Uterus (tissue), 2 donors: ENCODE results near the gene RBMS1.

ENCODE experiments used
- CTCF ChIP-seq, 4 experiments: fragments of 200-600 bp in 2 of 4; fragments of 450-650 bp in 2 of 4; sonication (generic) in 2 of 4; IDR thresholded peaks; one replicate each; pipeline ENCODE4 v1.5.1; 2016 to 2019; ENCODE audit warnings: antibody characterized with exemption in 4 of 4, mild to moderate bottlenecking in 2 of 4, moderate library complexity in 1 of 4
- POLR2A ChIP-seq, 2 donors: fragments of 450-650 bp; IDR thresholded peaks; one replicate each; pipeline ENCODE4 v1.6.1; 2016; ENCODE audit warnings: antibody characterized with exemption in 2 of 2, mild to moderate bottlenecking in 1 of 2, moderate library complexity in 1 of 2

GRCh38 chr2:160473468-160474318, 19.9 kb downstream of the RBMS1 start:
- TF ChIP-seq CTCF (IDR thresholded peaks at IDR 0.05), result no peak
- no peak for TF ChIP-seq POLR2A (IDR thresholded peaks at IDR 0.05)
